Peyer's patch (tissue), 4 donors: Measurements from ENCODE around the gene TPBGL.

Source experiments
- POLR2A ChIP-seq, 2 donors: fragments of 450-650 bp; IDR thresholded peaks; one replicate each; pipeline ENCODE4 v1.5.1; 2017; ENCODE audit warnings: antibody characterized with exemption in 2 of 2, mild to moderate bottlenecking in 2 of 2, moderate library complexity in 2 of 2
- TF ChIP-seq, protein P1 (sequence below), 6 experiments: fragments of 450-650 bp in 4 of 6; fragments of 200-600 bp in 2 of 6; sonication (generic) in 1 of 6; IDR thresholded peaks; one replicate each; pipeline ENCODE4 v1.5.1; 2017 to 2019; ENCODE audit warnings: antibody characterized with exemption in 6 of 6, mild to moderate bottlenecking in 3 of 6, moderate library complexity in 1 of 6

GRCh38 chr11:75233754-75234172 is 6.8 kb upstream of the TPBGL start:
- TF ChIP-seq, protein P1, sequence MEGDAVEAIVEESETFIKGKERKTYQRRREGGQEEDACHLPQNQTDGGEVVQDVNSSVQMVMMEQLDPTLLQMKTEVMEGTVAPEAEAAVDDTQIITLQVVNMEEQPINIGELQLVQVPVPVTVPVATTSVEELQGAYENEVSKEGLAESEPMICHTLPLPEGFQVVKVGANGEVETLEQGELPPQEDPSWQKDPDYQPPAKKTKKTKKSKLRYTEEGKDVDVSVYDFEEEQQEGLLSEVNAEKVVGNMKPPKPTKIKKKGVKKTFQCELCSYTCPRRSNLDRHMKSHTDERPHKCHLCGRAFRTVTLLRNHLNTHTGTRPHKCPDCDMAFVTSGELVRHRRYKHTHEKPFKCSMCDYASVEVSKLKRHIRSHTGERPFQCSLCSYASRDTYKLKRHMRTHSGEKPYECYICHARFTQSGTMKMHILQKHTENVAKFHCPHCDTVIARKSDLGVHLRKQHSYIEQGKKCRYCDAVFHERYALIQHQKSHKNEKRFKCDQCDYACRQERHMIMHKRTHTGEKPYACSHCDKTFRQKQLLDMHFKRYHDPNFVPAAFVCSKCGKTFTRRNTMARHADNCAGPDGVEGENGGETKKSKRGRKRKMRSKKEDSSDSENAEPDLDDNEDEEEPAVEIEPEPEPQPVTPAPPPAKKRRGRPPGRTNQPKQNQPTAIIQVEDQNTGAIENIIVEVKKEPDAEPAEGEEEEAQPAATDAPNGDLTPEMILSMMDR (IDR thresholded peaks at IDR 0.05) = no peak
- TF ChIP-seq POLR2A (IDR thresholded peaks at IDR 0.05) = no peak
